HepG2 (cell line): Measurements from ENCODE around the gene SLC2A4. TPM values are rescaled to one million over a fixed set of nuclear protein-coding genes. Genes with fewer than 3 reads are reported as not detected.

Source experiments
- CC2D1A ChIP-seq: sonication (generic); formaldehyde crosslinking; IDR thresholded peaks from 2 replicates; pipeline ENCODE4 v1.8.1; 2023; ENCODE audit warnings: mild to moderate bottlenecking, missing genetic modification reagents
- CHD4 ChIP-seq: fragments of 200-600 bp; sonication (generic); IDR thresholded peaks from 2 replicates; pipeline ENCODE4 v1.7.0; 2017; ENCODE audit warnings: mild to moderate bottlenecking, low read length, borderline replicate concordance
- CREM ChIP-seq, 2 experiments: sonication (generic) in 1 of 2; formaldehyde crosslinking in 1 of 2; IDR thresholded peaks; 2 replicates each; pipeline versions ENCODE4 v1.4.0 to v1.6.1; 2016 to 2020; ENCODE audit warnings: antibody characterized with exemption in 1 of 2, mild to moderate bottlenecking in 1 of 2, missing genetic modification reagents in 1 of 2
- FLYWCH1 ChIP-seq: sonication (generic); formaldehyde crosslinking; IDR thresholded peaks from 2 replicates; pipeline ENCODE4 v1.8.1; 2023; ENCODE audit warnings: mild to moderate bottlenecking, missing genetic modification reagents
- HNF4A ChIP-seq: sonication (generic); formaldehyde crosslinking; IDR thresholded peaks from 2 replicates; pipeline ENCODE4 v1.4.0; 2020; ENCODE audit warnings: missing genetic modification reagents
- JARID2 ChIP-seq: sonication (generic); formaldehyde crosslinking; IDR thresholded peaks from 2 replicates; pipeline ENCODE4 v1.8.1; 2023; ENCODE audit warnings: missing genetic modification reagents, inconsistent platforms; ENCODE audit not compliant: insufficient replicate concordance
- JUND ChIP-seq: sonication (generic); formaldehyde crosslinking; IDR thresholded peaks from 2 replicates; pipeline ENCODE4 v1.8.0; 2022; ENCODE audit warnings: mild to moderate bottlenecking, missing genetic modification reagents
- MAFF ChIP-seq: IDR thresholded peaks from 2 replicates; pipeline ENCODE4 v1.6.1; 2011; ENCODE audit warnings: low read depth, low read length, improper control_type of control experiment
- NFE2L1 ChIP-seq: sonication (generic); formaldehyde crosslinking; IDR thresholded peaks from 2 replicates; pipeline ENCODE4 v1.4.0; 2020; ENCODE audit warnings: missing genetic modification reagents, mild to moderate bottlenecking, borderline replicate concordance
- RFX5 ChIP-seq: IDR thresholded peaks from 2 replicates; pipeline ENCODE4 v1.6.1; 2011; ENCODE audit warnings: low read depth, low read length, improper control_type of control experiment
- RXRA ChIP-seq: sonication (generic); formaldehyde crosslinking; IDR thresholded peaks from 2 replicates; pipeline ENCODE4 v1.5.1; 2020; ENCODE audit warnings: missing genetic modification reagents
- SSRP1 ChIP-seq: IDR thresholded peaks from 2 replicates; pipeline ENCODE4 v1.6.1; 2016; ENCODE audit warnings: control low read depth
- TRAFD1 ChIP-seq: sonication (generic); formaldehyde crosslinking; IDR thresholded peaks from 2 replicates; pipeline ENCODE4 v1.5.1; 2020; ENCODE audit warnings: missing genetic modification reagents, mild to moderate bottlenecking, borderline replicate concordance
- ZFP41 ChIP-seq: sonication (generic); formaldehyde crosslinking; IDR thresholded peaks from 2 replicates; pipeline ENCODE4 v1.4.0; 2020; ENCODE audit warnings: mild to moderate bottlenecking, missing genetic modification reagents, borderline replicate concordance
- ZNF24 ChIP-seq: fragments of 450-650 bp; IDR thresholded peaks from 2 replicates; pipeline ENCODE4 v1.6.1; 2017; ENCODE audit warnings: antibody characterized with exemption, mild to moderate bottlenecking
- ZNF335 ChIP-seq: sonication (generic); formaldehyde crosslinking; IDR thresholded peaks from 2 replicates; pipeline ENCODE4 v1.4.0; 2020; ENCODE audit warnings: missing genetic modification reagents
- ZNF383 ChIP-seq: sonication (generic); formaldehyde crosslinking; IDR thresholded peaks from 2 replicates; pipeline ENCODE4 v1.4.0; 2020; ENCODE audit warnings: missing genetic modification reagents, mild to moderate bottlenecking, borderline replicate concordance
- ZNF547 ChIP-seq: sonication (generic); formaldehyde crosslinking; IDR thresholded peaks from 2 replicates; pipeline ENCODE4 v1.5.1; 2020; ENCODE audit warnings: mild to moderate bottlenecking, missing genetic modification reagents
- ZNF660 ChIP-seq: sonication (generic); formaldehyde crosslinking; IDR thresholded peaks from 2 replicates; pipeline ENCODE4 v1.5.1; 2020; ENCODE audit warnings: mild to moderate bottlenecking, low read depth, missing genetic modification reagents, borderline replicate concordance
- ZNF850 ChIP-seq: sonication (generic); formaldehyde crosslinking; conservative IDR thresholded peaks from 2 replicates; pipeline ENCODE4 v1.9.0; 2021; ENCODE audit warnings: mild to moderate bottlenecking, missing genetic modification reagents
- ZSCAN20 ChIP-seq: sonication (generic); formaldehyde crosslinking; IDR thresholded peaks from 2 replicates; pipeline ENCODE4 v1.4.0; 2020; ENCODE audit warnings: missing genetic modification reagents, mild to moderate bottlenecking, borderline replicate concordance
- ZSCAN9 ChIP-seq: IDR thresholded peaks from 2 replicates; pipeline ENCODE4 v1.6.1; 2016; ENCODE audit warnings: borderline replicate concordance
- polyA plus RNA-seq, 8 experiments: library from polyadenylated mRNA; depleted of rRNA in 3 of 8; stranded (reverse) in 7 of 8; unstranded in 1 of 8; fragments of >200 nt; fragmentation: Illumina TruSeq in 4 of 8; extraction: Trizol in 4 of 8; gene quantifications; 2 replicates each; pipeline versions ENCODE4 v1.2.1 to v1.2.3, GENCODE V29; 2011 to 2016; ENCODE audit warnings: low read depth in 4 of 8, missing spikeins in 1 of 8, mixed read lengths in 1 of 8; ENCODE audit not compliant: insufficient read depth in 1 of 8
- total RNA-seq, 5 experiments: library from RNA; depleted of rRNA; stranded (reverse); fragments of >200 nt; fragmentation: Illumina TruSeq; extraction: Trizol; gene quantifications; 2 replicates each; pipeline ENCODE4 v1.2.3, GENCODE V29; 2016; ENCODE audit warnings: low read depth in 1 of 5
- TF ChIP-seq, protein P1 (sequence below): sonication (generic); formaldehyde crosslinking; IDR thresholded peaks from 2 replicates; pipeline ENCODE4 v1.8.0; 2022; ENCODE audit warnings: missing genetic modification reagents, mild to moderate bottlenecking, moderate library complexity, borderline replicate concordance
- TF ChIP-seq, protein P2 (sequence below): sonication (generic); formaldehyde crosslinking; IDR thresholded peaks from 2 replicates; pipeline ENCODE4 v1.4.0; 2020; ENCODE audit warnings: missing genetic modification reagents

SLC2A4 gene
- total and polyA plus RNA-seq, 2 of the 13 experiments (the other 11 are each of a cell fraction or from before 2014, with no cell fraction given) = 4.9 to 5.8 TPM

- no peak for TF ChIP-seq NFE2L1 (CRISPR knock-in tag)
- no peak for TF ChIP-seq ZNF383 (CRISPR knock-in tag)
- no peak for TF ChIP-seq ZSCAN20 (CRISPR knock-in tag)
- no peak for TF ChIP-seq ZFP41 (CRISPR knock-in tag)
- no peak for TF ChIP-seq MAFF
- TF ChIP-seq, protein P1, sequence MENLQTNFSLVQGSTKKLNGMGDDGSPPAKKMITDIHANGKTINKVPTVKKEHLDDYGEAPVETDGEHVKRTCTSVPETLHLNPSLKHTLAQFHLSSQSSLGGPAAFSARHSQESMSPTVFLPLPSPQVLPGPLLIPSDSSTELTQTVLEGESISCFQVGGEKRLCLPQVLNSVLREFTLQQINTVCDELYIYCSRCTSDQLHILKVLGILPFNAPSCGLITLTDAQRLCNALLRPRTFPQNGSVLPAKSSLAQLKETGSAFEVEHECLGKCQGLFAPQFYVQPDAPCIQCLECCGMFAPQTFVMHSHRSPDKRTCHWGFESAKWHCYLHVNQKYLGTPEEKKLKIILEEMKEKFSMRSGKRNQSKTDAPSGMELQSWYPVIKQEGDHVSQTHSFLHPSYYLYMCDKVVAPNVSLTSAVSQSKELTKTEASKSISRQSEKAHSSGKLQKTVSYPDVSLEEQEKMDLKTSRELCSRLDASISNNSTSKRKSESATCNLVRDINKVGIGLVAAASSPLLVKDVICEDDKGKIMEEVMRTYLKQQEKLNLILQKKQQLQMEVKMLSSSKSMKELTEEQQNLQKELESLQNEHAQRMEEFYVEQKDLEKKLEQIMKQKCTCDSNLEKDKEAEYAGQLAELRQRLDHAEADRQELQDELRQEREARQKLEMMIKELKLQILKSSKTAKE (CRISPR knock-in tag) = no peak
- TF ChIP-seq FLYWCH1 (CRISPR knock-in tag) = no peak
- TF ChIP-seq ZNF660 = no peak
- 0 out of 2 replicates have a peak, but pooled peaks have one; percentile 17 for TF ChIP-seq RFX5
- no peak for TF ChIP-seq ZNF850 (CRISPR knock-in tag)
- TF ChIP-seq RXRA (CRISPR knock-in tag) = peak; percentile 76
- no peak for TF ChIP-seq ZSCAN9 (CRISPR knock-in tag)
- TF ChIP-seq ZNF24 = no peak
- peak; percentile 76 for TF ChIP-seq HNF4A (CRISPR knock-in tag)
- TF ChIP-seq SSRP1 = no peak
- no peak for TF ChIP-seq ZNF335
- TF ChIP-seq CREM (IDR thresholded peaks at IDR 0.05) = peak; percentile 61; the same call in 1 of the 2 replicates
- no peak for TF ChIP-seq CREM (CRISPR knock-in tag; IDR thresholded peaks at IDR 0.05)
- TF ChIP-seq JUND (CRISPR knock-in tag) = peak; percentile 56; the same call in 1 of the 2 replicates
- TF ChIP-seq CC2D1A = no peak
- TF ChIP-seq, protein P2, sequence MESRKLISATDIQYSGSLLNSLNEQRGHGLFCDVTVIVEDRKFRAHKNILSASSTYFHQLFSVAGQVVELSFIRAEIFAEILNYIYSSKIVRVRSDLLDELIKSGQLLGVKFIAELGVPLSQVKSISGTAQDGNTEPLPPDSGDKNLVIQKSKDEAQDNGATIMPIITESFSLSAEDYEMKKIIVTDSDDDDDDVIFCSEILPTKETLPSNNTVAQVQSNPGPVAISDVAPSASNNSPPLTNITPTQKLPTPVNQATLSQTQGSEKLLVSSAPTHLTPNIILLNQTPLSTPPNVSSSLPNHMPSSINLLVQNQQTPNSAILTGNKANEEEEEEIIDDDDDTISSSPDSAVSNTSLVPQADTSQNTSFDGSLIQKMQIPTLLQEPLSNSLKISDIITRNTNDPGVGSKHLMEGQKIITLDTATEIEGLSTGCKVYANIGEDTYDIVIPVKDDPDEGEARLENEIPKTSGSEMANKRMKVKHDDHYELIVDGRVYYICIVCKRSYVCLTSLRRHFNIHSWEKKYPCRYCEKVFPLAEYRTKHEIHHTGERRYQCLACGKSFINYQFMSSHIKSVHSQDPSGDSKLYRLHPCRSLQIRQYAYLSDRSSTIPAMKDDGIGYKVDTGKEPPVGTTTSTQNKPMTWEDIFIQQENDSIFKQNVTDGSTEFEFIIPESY = no peak
- TF ChIP-seq JARID2 = no peak
- TF ChIP-seq CHD4 = peak; percentile 63; the same call in 1 of the 2 replicates
- no peak for TF ChIP-seq TRAFD1
- 0 out of 2 replicates have a peak, but pooled peaks have one; percentile 47 for TF ChIP-seq ZNF547 (CRISPR knock-in tag)
Measured at GRCh38 chr17:7258731-7259554, 22.6 kb upstream of the SLC2A4 start (continued).
